HEK293T (cell line): ENCODE results near the gene TMEM131L.
"Not testable (repeated sequence)": the region's sequence is repeated elsewhere in the genome, so short reads cannot be mapped to it uniquely, and the experiment has no call there.

Experiments used
- CTCF ChIA-PET: fragments of 350-600 bp; formaldehyde crosslinking; extraction: SDS; loops from one replicate; lab custom pipeline; 2021; ENCODE audit warnings: antibody characterized with exemption, inconsistent platforms; lab: Yijun Ruan, JAX
- POLR2A ChIA-PET: fragments of 350-600 bp; formaldehyde crosslinking; extraction: SDS; loops from one replicate; lab custom pipeline; 2020; ENCODE audit warnings: antibody characterized with exemption, inconsistent platforms; lab: Yijun Ruan, JAX
- DNase-seq: peaks from one replicate; pipeline ENCODE4 v3.0.0; 2012; ENCODE audit warnings: mixed read lengths; ENCODE audit errors: extremely low spot score
- ARNT ChIP-seq: fragments of 450-650 bp; IDR thresholded peaks from 2 replicates; pipeline ENCODE4 v1.6.1; 2017; ENCODE audit warnings: mild to moderate bottlenecking
- BHLHE40 ChIP-seq: fragments of 450-650 bp; IDR thresholded peaks from 2 replicates; pipeline ENCODE4 v1.6.1; 2016; ENCODE audit warnings: mild to moderate bottlenecking, moderate library complexity, borderline replicate concordance
- CTBP1 ChIP-seq: fragments of 450-650 bp; IDR thresholded peaks from 2 replicates; pipeline ENCODE4 v1.6.1; 2016; ENCODE audit warnings: borderline replicate concordance
- ELF4 ChIP-seq: fragments of 450-650 bp; IDR thresholded peaks from 2 replicates; pipeline ENCODE4 v1.6.1; 2017; ENCODE audit warnings: antibody characterized with exemption
- FOXA1 ChIP-seq: fragments of 450-650 bp; IDR thresholded peaks from 2 replicates; pipeline ENCODE4 v1.6.1; 2016; ENCODE audit warnings: mild to moderate bottlenecking
- FOXK2 ChIP-seq: fragments of 450-650 bp; IDR thresholded peaks from 2 replicates; pipeline ENCODE4 v1.6.1; 2016; ENCODE audit warnings: mild to moderate bottlenecking
- FOXM1 ChIP-seq: fragments of 450-650 bp; IDR thresholded peaks from 2 replicates; pipeline ENCODE4 v1.6.1; 2017; ENCODE audit warnings: mild to moderate bottlenecking, borderline replicate concordance
- HDGF ChIP-seq: fragments of 450-650 bp; IDR thresholded peaks from 2 replicates; pipeline ENCODE4 v1.6.1; 2017; ENCODE audit warnings: antibody characterized with exemption, borderline replicate concordance
- L3MBTL2 ChIP-seq: fragments of 450-650 bp; conservative IDR thresholded peaks from 2 replicates; pipeline ENCODE4 v1.6.1; 2016; ENCODE audit warnings: mild to moderate bottlenecking
- LEF1 ChIP-seq: fragments of 450-650 bp; IDR thresholded peaks from 2 replicates; pipeline ENCODE4 v1.6.1; 2017; ENCODE audit warnings: mild to moderate bottlenecking, borderline replicate concordance
- NFRKB ChIP-seq: fragments of 450-650 bp; IDR thresholded peaks from 2 replicates; pipeline ENCODE4 v1.6.1; 2016; ENCODE audit warnings: mild to moderate bottlenecking, moderate library complexity
- PKNOX1 ChIP-seq: fragments of 450-650 bp; IDR thresholded peaks from 2 replicates; pipeline ENCODE4 v1.6.1; 2016
- SP1 ChIP-seq: fragments of 450-650 bp; IDR thresholded peaks from 2 replicates; pipeline ENCODE4 v1.6.1; 2017
- SUZ12 ChIP-seq: fragments of 450-650 bp; IDR thresholded peaks from 2 replicates; pipeline ENCODE4 v1.6.1; 2016; ENCODE audit warnings: mild to moderate bottlenecking
- TARDBP ChIP-seq: fragments of 450-650 bp; IDR thresholded peaks from 2 replicates; pipeline ENCODE4 v1.6.1; 2016
- ZNF384 ChIP-seq: fragments of 450-650 bp; IDR thresholded peaks from 2 replicates; pipeline ENCODE4 v1.6.1; 2016

Gene TMEM131L

GRCh38 chr4:153466949-153467896 is 1.1 kb downstream of the TMEM131L start:
- ChIA-PET POLR2A (interaction anchor here (0.6 to 3.4 kb wide), 22 partner anchors 8 to 315 kb away, joined by 3 to 42 read pairs (median 6); no protein-coding TSS in a partner anchor), CTCF (interaction anchor here (0.5 to 2.5 kb wide), 9 partner anchors 30 to 320 kb away, joined by 3 to 8 read pairs (median 3); no protein-coding TSS in a partner anchor)
- DNase-seq = peak; percentile 35
- TF ChIP-seq ELF4 = no peak
- TF ChIP-seq SP1 = no peak
- TF ChIP-seq FOXK2 = no peak
- 0 out of 2 replicates have a peak, but pooled peaks have one; percentile 56 for TF ChIP-seq HDGF
- no peak for TF ChIP-seq FOXM1
- TF ChIP-seq TARDBP = no peak
- TF ChIP-seq L3MBTL2 = no peak; the same call in none of the 2 replicates
- TF ChIP-seq SUZ12 = no peak
- TF ChIP-seq LEF1 = no peak
- no peak for TF ChIP-seq CTBP1
- no peak for TF ChIP-seq FOXA1
- TF ChIP-seq NFRKB = no peak
- TF ChIP-seq ARNT = peak; percentile 96
- 0 out of 2 replicates have a peak, but pooled peaks have one; percentile 8 for TF ChIP-seq PKNOX1
- no peak; the same call in 1 of the 2 replicates for TF ChIP-seq ZNF384
- TF ChIP-seq BHLHE40 = no peak

GRCh38 chr4:153467897-153468262 is 1.7 kb downstream of the TMEM131L start:
- no peak for DNase-seq
- TF ChIP-seq ZNF384 = no peak
- TF ChIP-seq BHLHE40 = no peak
- no peak for TF ChIP-seq FOXK2
- TF ChIP-seq TARDBP = no peak
- ChIA-PET POLR2A (interaction anchor here (0.6 to 3.2 kb wide), 10 partner anchors 10 to 106 kb away, joined by 3 to 42 read pairs (median 15); no protein-coding TSS in a partner anchor), CTCF (interaction anchor here (0.5 to 1.1 kb wide), 6 partner anchors 33 to 321 kb away, joined by 3 to 4 read pairs (median 3); no protein-coding TSS in a partner anchor)

- ChIA-PET POLR2A (interaction anchor here (1.4 kb wide), 1 partner anchor 25 kb away, joined by 5 read pairs; no protein-coding TSS in a partner anchor), CTCF (no interaction called here)
- TF ChIP-seq TARDBP (no peak), FOXM1 (no peak)
- no peak for DNase-seq
Observed at GRCh38 chr4:153468587-153468986, 2.4 kb downstream of the TMEM131L start.

- ChIA-PET POLR2A (no interaction called here), CTCF (no interaction called here)
- TF ChIP-seq ELF4 = no peak
- no peak for TF ChIP-seq SP1
- no peak for TF ChIP-seq NFRKB
- no peak for TF ChIP-seq CTBP1
- TF ChIP-seq LEF1 = no peak
- TF ChIP-seq PKNOX1 = no peak; the same call in 1 of the 2 replicates
- no peak for TF ChIP-seq HDGF
- no peak for TF ChIP-seq L3MBTL2
- TF ChIP-seq BHLHE40 = no peak
- TF ChIP-seq ZNF384 = no peak
- TF ChIP-seq FOXA1 = no peak
- no peak for TF ChIP-seq FOXM1
- no peak for TF ChIP-seq ARNT
- no peak for TF ChIP-seq FOXK2
- TF ChIP-seq TARDBP = no peak
- no peak for TF ChIP-seq SUZ12
Observed at GRCh38 chr4:153469031-153469430, 2.9 kb downstream of the TMEM131L start.

GRCh38 chr4:153471071-153471697 is 5.0 kb downstream of the TMEM131L start:
- CTCF ChIA-PET, POLR2A ChIA-PET, DNase-seq: not testable (repeated sequence)

More at GRCh38 chr4:153469031-153469430, 2.9 kb downstream of the TMEM131L start:
- DNase-seq = no peak

- ChIA-PET CTCF (no interaction called here), POLR2A (no interaction called here)
- TF ChIP-seq TARDBP (no peak), NFRKB (no peak), FOXK2 (no peak), ARNT (no peak), PKNOX1 (no peak), SUZ12 (no peak), FOXA1 (no peak), L3MBTL2 (no peak), HDGF (no peak), LEF1 (no peak), SP1 (no peak), CTBP1 (no peak), FOXM1 (no peak), ZNF384 (no peak)
- no peak for DNase-seq
Observed at GRCh38 chr4:153471698-153472093, 5.5 kb downstream of the TMEM131L start.
